IPS DF 6.9 (cell line): ENCODE measurements around the gene ADAMTS16.

Experiments used
- DNase-seq: peaks from one replicate; pipeline ENCODE4 v3.0.0-alpha.2; 2013; ENCODE audit warnings: low read depth, low spot score
- H3K27ac ChIP-seq: one replicate; pipeline ENCODE4 v1.5.1; 2013; ENCODE audit warnings: low read length, control low read depth
- H3K27me3 ChIP-seq: 2 replicates; pipeline ENCODE4 v1.6.1; 2013; ENCODE audit warnings: mild to moderate bottlenecking, low read length; ENCODE audit not compliant: control insufficient read depth, insufficient read depth
- H3K36me3 ChIP-seq: 2 replicates; pipeline ENCODE4 v1.6.1; 2013; ENCODE audit warnings: low read length; ENCODE audit not compliant: control insufficient read depth, insufficient read depth
- H3K4me1 ChIP-seq: 2 replicates; pipeline ENCODE4 v1.6.1; 2013; ENCODE audit warnings: low read length; ENCODE audit not compliant: control insufficient read depth, insufficient read depth
- H3K4me3 ChIP-seq: 2 replicates; pipeline ENCODE4 v1.5.1; 2013; ENCODE audit warnings: mild to moderate bottlenecking, low read length
- H3K9me3 ChIP-seq: 2 replicates; pipeline ENCODE4 v1.6.1; 2013; ENCODE audit warnings: low read length, inconsistent platforms; ENCODE audit not compliant: control insufficient read depth, insufficient read depth
- WGBS: extraction: QIAGEN DNeasy Blood & Tissue Kit; methylation state at CpG from one replicate; pipeline ENCODE4 v1.1.7; 2013; ENCODE audit warnings: mixed read lengths, missing lambda C conversion rate; ENCODE audit not compliant: insufficient read length, insufficient coverage; 5-methylcytosine and 5-hydroxymethylcytosine counted together

Gene ADAMTS16

GRCh38 chr5:5182508-5183188 lies 42.5 kb downstream of the ADAMTS16 start:
- H3K27ac ChIP-seq: peak overlapping the region; percentile 1
- H3K4me1 ChIP-seq: peaks cover 18% of the 10 kb centered on the region
- no peaks in the 10 kb centered on the region for H3K9me3 ChIP-seq
- no peak overlapping the region for H3K4me3 ChIP-seq
- H3K27me3 ChIP-seq: no peaks in the 10 kb centered on the region
- DNase-seq: no peak
- no CpG with 5 or more reads among the region's 5 CpGs for WGBS
- no peaks in the 10 kb centered on the region for H3K36me3 ChIP-seq

- DNase-seq: peak; percentile 66
- H3K36me3 ChIP-seq: no peaks in the 10 kb centered on the region
- H3K27me3 ChIP-seq: no peaks in the 10 kb centered on the region
- H3K4me3 ChIP-seq: no peak overlapping the region
- peaks cover 18% of the 10 kb centered on the region for H3K4me1 ChIP-seq
- peak overlapping the region; percentile 1 for H3K27ac ChIP-seq
- no CpG with 5 or more reads among the region's 16 CpGs for WGBS
- no peaks in the 10 kb centered on the region for H3K9me3 ChIP-seq
Measured at GRCh38 chr5:5183189-5183699, 43.1 kb downstream of the ADAMTS16 start.

- Histone ChIP-seq H3K4me3 (no peak overlapping the region), H3K4me1 (peaks cover 16% of the 10 kb centered on the region), H3K27me3 (no peaks in the 10 kb centered on the region), H3K36me3 (no peaks in the 10 kb centered on the region), H3K9me3 (no peaks in the 10 kb centered on the region), H3K27ac (peak overlapping the region; percentile 88)
- DNase-seq: no peak
- WGBS: no CpG with 5 or more reads among the region's 10 CpGs
Measured at GRCh38 chr5:5183933-5184332, 43.8 kb downstream of the ADAMTS16 start.

GRCh38 chr5:5188376-5189050 lies 48.4 kb downstream of the ADAMTS16 start:
- 0 out of 2 replicates have a peak, but pooled peaks cover 2% of the 10 kb centered on the region for H3K36me3 ChIP-seq
- no CpG with 5 or more reads among the region's 11 CpGs for WGBS
- no peak for DNase-seq
- H3K27ac ChIP-seq: no peak overlapping the region
- H3K27me3 ChIP-seq: no peaks in the 10 kb centered on the region
- H3K4me3 ChIP-seq: no peak overlapping the region
- no peaks in the 10 kb centered on the region for H3K9me3 ChIP-seq
- peaks cover 6% of the 10 kb centered on the region; the same call in 1 of the 2 replicates for H3K4me1 ChIP-seq

GRCh38 chr5:5189051-5189430 lies 48.9 kb downstream of the ADAMTS16 start:
- no CpG with 5 or more reads among the region's 7 CpGs for WGBS

GRCh38 chr5:5191906-5192305 lies 51.8 kb downstream of the ADAMTS16 start:
- no peak for DNase-seq
- Histone ChIP-seq H3K27me3 (no peaks in the 10 kb centered on the region), H3K36me3 (0 out of 2 replicates have a peak, but pooled peaks cover 2% of the 10 kb centered on the region), H3K9me3 (no peaks in the 10 kb centered on the region), H3K4me3 (no peak overlapping the region), H3K27ac (no peak overlapping the region), H3K4me1 (no peaks in the 10 kb centered on the region)
- WGBS: no CpG with 5 or more reads among the region's 3 CpGs

More at GRCh38 chr5:5189051-5189430, 48.9 kb downstream of the ADAMTS16 start:
- Histone ChIP-seq H3K4me3 (no peak overlapping the region), H3K36me3 (0 out of 2 replicates have a peak, but pooled peaks cover 2% of the 10 kb centered on the region), H3K4me1 (peaks cover 4% of the 10 kb centered on the region; the same call in 1 of the 2 replicates), H3K9me3 (no peaks in the 10 kb centered on the region), H3K27ac (no peak overlapping the region), H3K27me3 (no peaks in the 10 kb centered on the region)
- DNase-seq: no peak

GRCh38 chr5:5192681-5193080 lies 52.6 kb downstream of the ADAMTS16 start:
- Histone ChIP-seq H3K4me1 (no peaks in the 10 kb centered on the region), H3K36me3 (0 out of 2 replicates have a peak, but pooled peaks cover 2% of the 10 kb centered on the region), H3K9me3 (no peaks in the 10 kb centered on the region), H3K4me3 (no peak overlapping the region), H3K27ac (no peak overlapping the region), H3K27me3 (no peaks in the 10 kb centered on the region)
- no CpG with 5 or more reads among the region's 2 CpGs for WGBS
- DNase-seq: no peak

- H3K4me3 ChIP-seq: no peak overlapping the region
- H3K27ac ChIP-seq: no peak overlapping the region
- no peaks in the 10 kb centered on the region for H3K36me3 ChIP-seq
- no peak for DNase-seq
- H3K4me1 ChIP-seq: 0 out of 2 replicates have a peak, but pooled peaks cover 1% of the 10 kb centered on the region
- H3K9me3 ChIP-seq: no peaks in the 10 kb centered on the region
- WGBS: no CpG with 5 or more reads among the region's 4 CpGs
- H3K27me3 ChIP-seq: no peaks in the 10 kb centered on the region
Measured at GRCh38 chr5:5195128-5195918, 55.2 kb downstream of the ADAMTS16 start.

- H3K27ac ChIP-seq: no peak overlapping the region
- DNase-seq: no peak
- H3K9me3 ChIP-seq: no peaks in the 10 kb centered on the region
- WGBS: no CpG with 5 or more reads among the region's 7 CpGs
- H3K4me3 ChIP-seq: no peak overlapping the region
- H3K36me3 ChIP-seq: no peaks in the 10 kb centered on the region
- H3K4me1 ChIP-seq: 0 out of 2 replicates have a peak, but pooled peaks cover 1% of the 10 kb centered on the region
- no peaks in the 10 kb centered on the region for H3K27me3 ChIP-seq
Measured at GRCh38 chr5:5198135-5198534, 58.0 kb downstream of the ADAMTS16 start.

GRCh38 chr5:5198815-5199214 lies 58.7 kb downstream of the ADAMTS16 start:
- Histone ChIP-seq H3K4me3 (no peak overlapping the region), H3K27ac (no peak overlapping the region), H3K9me3 (no peaks in the 10 kb centered on the region), H3K36me3 (no peaks in the 10 kb centered on the region), H3K4me1 (0 out of 2 replicates have a peak, but pooled peaks cover 1% of the 10 kb centered on the region), H3K27me3 (no peaks in the 10 kb centered on the region)
- no CpG with 5 or more reads among the region's 1 CpG for WGBS
- DNase-seq: no peak
